Smooth muscle cell (in vitro differentiated cells): Measurements from ENCODE around the gene DMAC2. TPM values are rescaled to one million over a fixed set of nuclear protein-coding genes. Genes with fewer than 3 reads are reported as not detected.

Experiments used
- DNase-seq: peaks from one replicate; lab custom pipeline; 2025; ENCODE audit not compliant: unreplicated experiment; lab: John Stamatoyannopoulos, UW
- H2AFZ ChIP-seq: fragments of 200-600 bp; sonication (generic); 2 replicates; pipeline ENCODE4 v1.6.0; 2016; ENCODE audit warnings: antibody characterized with exemption, low read depth, mild to moderate bottlenecking
- H3F3A ChIP-seq: fragments of 200-600 bp; sonication (generic); 2 replicates; pipeline ENCODE4 v1.6.0; 2017; ENCODE audit warnings: antibody characterized with exemption, low read depth
- H3K27ac ChIP-seq: fragments of 200-600 bp; sonication (generic); 2 replicates; pipeline ENCODE4 v1.5.1; 2016; ENCODE audit warnings: low read depth, mild to moderate bottlenecking
- H3K27me3 ChIP-seq: fragments of 200-600 bp; sonication (generic); 2 replicates; pipeline ENCODE4 v1.6.1; 2016; ENCODE audit warnings: low read depth, mild to moderate bottlenecking
- H3K36me3 ChIP-seq: fragments of 200-600 bp; sonication (generic); 2 replicates; pipeline ENCODE4 v1.5.1; 2016; ENCODE audit warnings: low read depth
- H3K4me1 ChIP-seq: fragments of 200-600 bp; sonication (generic); 2 replicates; pipeline ENCODE4 v1.5.1; 2016; ENCODE audit warnings: low read depth
- H3K4me2 ChIP-seq: fragments of 200-600 bp; sonication (generic); 2 replicates; pipeline ENCODE4 v1.6.0; 2016; ENCODE audit warnings: mild to moderate bottlenecking
- H3K4me3 ChIP-seq: fragments of 200-600 bp; sonication (generic); 2 replicates; pipeline ENCODE4 v1.5.1; 2016; ENCODE audit warnings: mild to moderate bottlenecking
- H3K79me2 ChIP-seq: fragments of 200-600 bp; sonication (generic); 2 replicates; pipeline ENCODE4 v1.6.0; 2016; ENCODE audit warnings: low read depth, mild to moderate bottlenecking
- H3K9ac ChIP-seq: fragments of 200-600 bp; sonication (generic); 2 replicates; pipeline ENCODE4 v1.6.0; 2016; ENCODE audit warnings: low read depth
- H3K9me3 ChIP-seq: fragments of 200-600 bp; sonication (generic); replicated peaks from 2 replicates; pipeline ENCODE4 v1.5.1; 2016; ENCODE audit warnings: low read depth
- H4K20me1 ChIP-seq: fragments of 200-600 bp; sonication (generic); 2 replicates; pipeline ENCODE4 v1.6.0; 2016; ENCODE audit warnings: low read depth
- CTCF ChIP-seq: fragments of 200-600 bp; sonication (generic); IDR thresholded peaks from 2 replicates; pipeline ENCODE4 v1.5.1; 2017; ENCODE audit warnings: borderline replicate concordance, mild to moderate bottlenecking, antibody characterized with exemption; ENCODE audit not compliant: insufficient read depth, poor library complexity, severe bottlenecking
- WGBS: methylation state at CpG from one replicate; pipeline ENCODE4 v1.1.7; 2016; ENCODE audit warnings: low lambda C conversion rate; 5-methylcytosine and 5-hydroxymethylcytosine counted together
- polyA plus RNA-seq: library from polyadenylated mRNA; unstranded; fragments of >200 nt; fragmentation: Nextera tagmentation; extraction: Ambion mirVana; gene quantifications from 2 replicates; pipeline ENCODE4 v1.2.1, GENCODE V29; 2016
- total RNA-seq: library from RNA; depleted of rRNA; stranded (reverse); fragments of >200 nt; gene quantifications from 2 replicates; pipeline ENCODE4 v1.2.3, GENCODE V29; 2014

The DMAC2 gene
- total and polyA plus RNA-seq, 2 experiments from 2014 or later: 48.3 to 69.2 TPM

- Histone ChIP-seq H3K9me3 (no peaks in the 10 kb centered on the region), H3K79me2 (no peaks in the 10 kb centered on the region), H3K4me3 (no peak overlapping the region), H3K36me3 (no peaks in the 10 kb centered on the region), H3K27ac (no peak overlapping the region), H3K27me3 (peaks cover 7% of the 10 kb centered on the region), H2AFZ (no peak overlapping the region), H3K9ac (no peak overlapping the region), H3K4me1 (no peaks in the 10 kb centered on the region), H3F3A (no peaks in the 10 kb centered on the region), H3K4me2 (no peak overlapping the region), H4K20me1 (no peaks in the 10 kb centered on the region)
- no peak for TF ChIP-seq CTCF
- 74% methylated on average over 12 of the region's 12 CpGs for WGBS
- DNase-seq: no peak
Measured at GRCh38 chr19:41447732-41448332, 8.1 kb upstream of the DMAC2 start.

DNA sequence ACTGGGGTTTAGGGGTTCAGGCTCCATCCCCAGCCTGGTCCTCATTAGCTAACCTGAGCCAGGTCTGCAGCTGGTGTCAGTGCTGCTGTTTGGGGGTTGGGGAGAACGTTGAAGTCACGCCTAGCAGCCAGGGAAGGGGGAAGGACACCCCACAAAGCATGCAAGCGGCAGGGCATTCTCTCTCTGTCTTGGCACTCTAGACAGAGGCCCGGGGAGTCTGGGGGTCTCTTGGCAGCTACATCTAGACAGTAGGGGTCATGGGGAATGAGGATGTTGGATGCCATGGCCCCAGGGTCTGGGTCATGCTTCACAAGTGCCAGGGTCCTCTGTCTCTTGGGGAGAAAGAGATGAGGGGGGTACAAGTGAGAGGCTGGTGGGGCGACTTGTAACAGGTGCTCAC lies 5.9 kb upstream of the DMAC2 start:
- Histone ChIP-seq H3K4me1 (no peaks in the 10 kb centered on the region), H3K79me2 (no peaks in the 10 kb centered on the region), H3K9ac (no peak overlapping the region), H3K4me2 (no peak overlapping the region), H4K20me1 (no peaks in the 10 kb centered on the region), H3K36me3 (no peaks in the 10 kb centered on the region), H3K4me3 (no peak overlapping the region), H2AFZ (no peak overlapping the region), H3K9me3 (no peaks in the 10 kb centered on the region), H3K27ac (no peak overlapping the region), H3F3A (no peaks in the 10 kb centered on the region), H3K27me3 (peaks cover 7% of the 10 kb centered on the region)
- 61% methylated on average over 5 of the region's 5 CpGs for WGBS
- DNase-seq: no peak
- TF ChIP-seq CTCF: no peak

- Histone ChIP-seq H3K27ac (no peak overlapping the region), H3K9ac (no peak overlapping the region), H3K4me3 (no peak overlapping the region), H3K36me3 (no peaks in the 10 kb centered on the region), H3K9me3 (no peaks in the 10 kb centered on the region), H3K4me2 (no peak overlapping the region), H2AFZ (no peak overlapping the region), H3K79me2 (peaks cover 2% of the 10 kb centered on the region), H3F3A (no peaks in the 10 kb centered on the region), H4K20me1 (no peaks in the 10 kb centered on the region), H3K4me1 (no peaks in the 10 kb centered on the region), H3K27me3 (peaks cover 7% of the 10 kb centered on the region)
- no peak for DNase-seq
- TF ChIP-seq CTCF: no peak
- 73% methylated on average over 6 of the region's 6 CpGs for WGBS
Measured at GRCh38 chr19:41443813-41444455, 4.2 kb upstream of the DMAC2 start.
